ENCODE measurements around the gene BTBD10. TPM values are rescaled to one million over a fixed set of nuclear protein-coding genes. Genes with fewer than 3 reads are reported as not detected.
A peak's percentile ranks its signal among the peaks of the same experiment; 100 is the strongest.

BTBD10 gene
- total and polyA plus RNA-seq, 11 donors, result 5.9 to 31.4 (median 25.8) TPM

GRCh38 chr11:13343931-13344717 is 118.9 kb downstream of the BTBD10 start:
- DNase-seq, result peak in 4 of 5 donors; percentile 55 to 70 (median 64)
- peaks cover 0 to 6% (median 0%) of the 10 kb centered on the region in 9 donors for H3K36me3 ChIP-seq
- peaks cover 0 to 30% (median 11%) of the 10 kb centered on the region in 12 donors for H3K4me1 ChIP-seq
- ATAC-seq, result peak in 3 of 4 donors; percentile 40 to 58 (median 41)
- H3K27ac ChIP-seq, result no peak overlapping the region
- H3K27me3 ChIP-seq, result no peaks in the 10 kb centered on the region
- no peak overlapping the region for H3K4me3 ChIP-seq
- H3K9me3 ChIP-seq, result no peaks in the 10 kb centered on the region
- intact Hi-C loops (cut with DNase I), result loop anchor here (1.0 to 10.0 kb wide), 9 partner anchors 132 to 382 kb away; no protein-coding TSS in a partner anchor
- 68 to 71% (median 69%) methylated on average over 10 of the region's 10 CpGs for WGBS, 4 donors
- TF ChIP-seq, protein P1, sequence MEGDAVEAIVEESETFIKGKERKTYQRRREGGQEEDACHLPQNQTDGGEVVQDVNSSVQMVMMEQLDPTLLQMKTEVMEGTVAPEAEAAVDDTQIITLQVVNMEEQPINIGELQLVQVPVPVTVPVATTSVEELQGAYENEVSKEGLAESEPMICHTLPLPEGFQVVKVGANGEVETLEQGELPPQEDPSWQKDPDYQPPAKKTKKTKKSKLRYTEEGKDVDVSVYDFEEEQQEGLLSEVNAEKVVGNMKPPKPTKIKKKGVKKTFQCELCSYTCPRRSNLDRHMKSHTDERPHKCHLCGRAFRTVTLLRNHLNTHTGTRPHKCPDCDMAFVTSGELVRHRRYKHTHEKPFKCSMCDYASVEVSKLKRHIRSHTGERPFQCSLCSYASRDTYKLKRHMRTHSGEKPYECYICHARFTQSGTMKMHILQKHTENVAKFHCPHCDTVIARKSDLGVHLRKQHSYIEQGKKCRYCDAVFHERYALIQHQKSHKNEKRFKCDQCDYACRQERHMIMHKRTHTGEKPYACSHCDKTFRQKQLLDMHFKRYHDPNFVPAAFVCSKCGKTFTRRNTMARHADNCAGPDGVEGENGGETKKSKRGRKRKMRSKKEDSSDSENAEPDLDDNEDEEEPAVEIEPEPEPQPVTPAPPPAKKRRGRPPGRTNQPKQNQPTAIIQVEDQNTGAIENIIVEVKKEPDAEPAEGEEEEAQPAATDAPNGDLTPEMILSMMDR (IDR thresholded peaks at IDR 0.05), result peak; percentile 69 to 91 (median 84)
- no peak for TF ChIP-seq POLR2A (IDR thresholded peaks at IDR 0.05)

- Histone ChIP-seq H3K4me1 (peaks cover 0 to 33% (median 15%) of the 10 kb centered on the region in 12 donors), H3K27ac (no peak overlapping the region), H3K36me3 (peaks cover 0 to 5% (median 0%) of the 10 kb centered on the region in 9 donors), H3K9me3 (no peaks in the 10 kb centered on the region), H3K4me3 (no peak overlapping the region), H3K27me3 (no peaks in the 10 kb centered on the region)
- WGBS, 4 donors, result 85 to 93% (median 86%) methylated on average over 4 of the region's 4 CpGs
- intact Hi-C loops (cut with DNase I), result loop anchor here (2.0 to 10.0 kb wide), 6 partner anchors 131 to 381 kb away; no protein-coding TSS in a partner anchor
- ATAC-seq (no peak), DNase-seq (no peak)
- TF ChIP-seq POLR2A (IDR thresholded peaks at IDR 0.05), result no peak
- TF ChIP-seq, protein P1 (IDR thresholded peaks at IDR 0.05), result no peak
Measured at GRCh38 chr11:13343067-13343466, 120.0 kb downstream of the BTBD10 start.

DNA sequence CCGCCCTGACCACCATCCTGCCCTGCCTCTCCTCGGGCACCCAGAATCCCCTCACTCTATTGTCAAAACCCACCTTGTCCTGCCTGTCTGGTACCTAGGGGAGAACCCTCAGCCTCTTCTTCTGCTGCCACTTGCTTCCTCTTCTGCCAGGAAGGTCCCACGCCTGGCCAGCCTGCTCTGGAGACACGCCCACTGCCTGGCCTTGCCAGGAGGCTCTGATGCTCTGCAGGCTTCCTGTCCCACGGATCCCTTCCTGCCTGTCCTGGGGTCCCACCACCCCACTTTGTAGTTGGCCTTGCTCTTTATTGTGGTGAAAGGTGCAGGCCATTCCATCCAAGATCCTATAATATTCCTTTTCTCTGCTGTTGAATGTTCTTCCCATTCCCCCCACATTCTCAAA is 122.0 kb downstream of the BTBD10 start:
- DNase-seq, result no peak
- TF ChIP-seq, protein P1 (IDR thresholded peaks at IDR 0.05), result no peak
- no peak for TF ChIP-seq POLR2A (IDR thresholded peaks at IDR 0.05)
- ATAC-seq, result no peak
- no peaks in the 10 kb centered on the region for H3K9me3 ChIP-seq
- no peak overlapping the region for H3K27ac ChIP-seq
- H3K36me3 ChIP-seq, result peaks cover 0 to 3% (median 0%) of the 10 kb centered on the region in 9 donors
- intact Hi-C loops (cut with DNase I), result loop anchor here (5.0 to 10.0 kb wide), 5 partner anchors 129 to 379 kb away; no protein-coding TSS in a partner anchor
- H3K27me3 ChIP-seq, result no peaks in the 10 kb centered on the region
- 67 to 75% (median 72%) methylated on average over 5 of the region's 5 CpGs for WGBS, 4 donors
- peaks cover 0 to 37% (median 26%) of the 10 kb centered on the region in 12 donors for H3K4me1 ChIP-seq
- H3K4me3 ChIP-seq, result no peak overlapping the region
